Neural progenitor cell (in vitro differentiated cells): ENCODE results near the gene SIM2.

Source experiments
- CTCF ChIP-seq: fragments of 200-600 bp; sonication (generic); IDR thresholded peaks from 2 replicates; pipeline ENCODE4 v1.5.1; 2017; ENCODE audit warnings: antibody characterized with exemption, mild to moderate bottlenecking
- EZH2phosphoT487 ChIP-seq: fragments of 200-600 bp; sonication (generic); IDR thresholded peaks from 2 replicates; pipeline ENCODE4 v1.6.1; 2017; ENCODE audit warnings: antibody characterized with exemption

DNA sequence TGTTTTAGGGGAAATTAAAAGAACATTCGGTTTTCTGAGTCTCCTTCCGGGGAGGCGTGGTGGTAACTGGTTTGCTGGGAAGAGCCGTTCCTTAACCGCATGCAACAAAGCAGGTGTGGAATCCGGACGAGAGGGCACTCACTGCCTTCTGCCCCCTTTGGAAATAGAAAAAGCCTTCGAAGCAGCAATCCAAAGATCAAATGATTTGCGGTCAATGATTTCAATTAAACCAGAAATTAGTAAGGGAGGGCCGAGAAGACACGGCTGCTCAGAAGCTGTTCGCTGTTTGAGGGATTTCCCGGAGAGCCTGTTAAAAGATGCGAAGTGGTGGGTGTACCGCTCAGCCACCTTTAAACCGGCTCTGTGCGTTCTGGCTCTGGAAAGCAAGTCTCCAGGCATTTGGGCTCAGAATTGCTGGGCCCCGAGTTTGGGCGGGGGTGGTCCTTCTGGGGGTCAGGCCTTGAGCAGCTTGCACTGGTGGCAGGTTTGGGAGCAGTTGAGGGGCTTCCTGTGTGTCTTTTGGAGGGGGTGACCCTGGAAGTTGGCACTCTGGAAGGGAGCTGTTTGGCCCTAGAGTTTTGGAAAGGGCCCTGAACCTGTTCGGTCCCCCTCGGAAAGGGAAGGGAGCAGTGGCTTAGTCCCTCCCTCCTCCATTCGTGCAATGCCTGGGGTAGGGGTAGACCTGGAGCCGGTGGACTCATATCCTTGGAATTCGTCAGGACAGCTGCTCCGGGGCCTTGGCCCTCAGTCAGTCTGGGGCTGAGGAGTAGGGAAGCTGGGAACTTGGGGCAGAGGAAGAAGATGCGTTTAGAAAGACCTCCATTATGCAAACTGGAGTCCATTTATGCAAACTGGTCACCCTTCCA lies 3.1 kb downstream of the SIM2 start:
- no peak for TF ChIP-seq CTCF
- TF ChIP-seq EZH2phosphoT487, result peak; percentile 90
